H1 (cell line): Measurements from ENCODE around the gene DUSP7. TPM values are rescaled to one million over a fixed set of nuclear protein-coding genes. Genes with fewer than 3 reads are reported as not detected.

Experiments used
- CBX5 ChIP-seq: fragments of 300-800, 300-1000 bp; sonication (generic); IDR thresholded peaks from 2 replicates; pipeline ENCODE4 v1.7.1; 2016; ENCODE audit warnings: antibody characterized with exemption, low read length, low read depth
- GTF2F1 ChIP-seq: IDR thresholded peaks from 2 replicates; pipeline ENCODE4 v1.6.1; 2012; ENCODE audit warnings: low read depth, low read length, improper control_type of control experiment, borderline replicate concordance
- NRF1 ChIP-seq: IDR thresholded peaks from 2 replicates; pipeline ENCODE4 v1.6.1; 2011; ENCODE audit warnings: mild to moderate bottlenecking, low read depth, low read length, improper control_type of control experiment
- RXRA ChIP-seq: IDR thresholded peaks from 2 replicates; pipeline ENCODE4 v1.6.1; 2011; ENCODE audit warnings: low read depth, mild to moderate bottlenecking, low read length, moderate library complexity; ENCODE audit not compliant: insufficient read depth
- SIRT6 ChIP-seq: IDR thresholded peaks from one replicate; pipeline ENCODE4 v1.7.1; 2012; ENCODE audit warnings: low read length, inconsistent platforms
- SRF ChIP-seq: IDR thresholded peaks from 2 replicates; pipeline ENCODE4 v1.6.1; 2011; ENCODE audit warnings: mild to moderate bottlenecking, low read depth, low read length, moderate library complexity
- ZNF274 ChIP-seq: IDR thresholded peaks from 2 replicates; pipeline ENCODE4 v1.7.0; 2012; ENCODE audit warnings: low read length, borderline replicate concordance; ENCODE audit errors: extremely low read depth
- polyA plus RNA-seq, 7 experiments: library from polyadenylated mRNA; depleted of rRNA in 3 of 7; stranded (reverse) in 5 of 7; unstranded in 2 of 7; fragments of >200 nt in 5 of 7; fragments of 200-250 nt in 2 of 7; gene quantifications; 1 replicate in 5 of 7; 2 replicates in 1 of 7; 4 replicates in 1 of 7; pipeline versions ENCODE4 v1.2.1 to v1.2.3, GENCODE V29; 2011 to 2013; ENCODE audit warnings: missing spikeins in 2 of 7, mixed read lengths in 2 of 7
- total RNA-seq: library from RNA; stranded (reverse); fragmentation: NEBNext Ultra II Directional; extraction: Animal tissue kit (Norgen Biotek cat#: 25700); gene quantifications from 2 replicates; pipeline ENCODE4 v1.2.1, GENCODE V29; 2021
- TF ChIP-seq, protein P1 (sequence below): IDR thresholded peaks from 2 replicates; pipeline ENCODE4 v1.6.1; 2011; ENCODE audit warnings: low read length, improper control_type of control experiment

Gene DUSP7
- total and polyA plus RNA-seq, 2 of the 8 experiments (the other 6 are each of a cell fraction or from before 2014, with no cell fraction given) = 19.4 to 24.9 TPM

DNA sequence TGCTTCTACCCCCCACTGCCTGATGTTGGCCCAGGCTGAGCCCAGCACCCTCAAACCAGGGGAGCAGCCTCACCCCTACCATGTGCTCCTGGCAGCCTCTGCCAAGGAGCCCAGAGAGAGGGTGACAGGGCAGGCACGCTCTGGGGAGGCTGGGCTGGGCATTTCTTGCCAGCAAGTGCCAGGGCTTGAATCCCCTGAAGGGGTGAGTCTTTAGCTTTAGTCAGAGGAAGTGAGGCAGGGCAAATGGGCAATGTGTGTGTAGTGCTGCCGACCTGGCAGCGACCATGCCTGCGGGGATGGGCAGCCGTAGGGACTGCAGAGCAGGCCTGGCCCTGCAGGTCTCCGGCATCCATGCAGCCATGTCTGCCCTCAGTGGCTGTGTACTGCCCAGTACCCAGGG, 18.1 kb downstream of the DUSP7 start (continued):
- TF ChIP-seq, protein P1, sequence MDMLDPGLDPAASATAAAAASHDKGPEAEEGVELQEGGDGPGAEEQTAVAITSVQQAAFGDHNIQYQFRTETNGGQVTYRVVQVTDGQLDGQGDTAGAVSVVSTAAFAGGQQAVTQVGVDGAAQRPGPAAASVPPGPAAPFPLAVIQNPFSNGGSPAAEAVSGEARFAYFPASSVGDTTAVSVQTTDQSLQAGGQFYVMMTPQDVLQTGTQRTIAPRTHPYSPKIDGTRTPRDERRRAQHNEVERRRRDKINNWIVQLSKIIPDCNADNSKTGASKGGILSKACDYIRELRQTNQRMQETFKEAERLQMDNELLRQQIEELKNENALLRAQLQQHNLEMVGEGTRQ = no peak
- TF ChIP-seq CBX5 (no peak), SRF (no peak), RXRA (no peak), SIRT6 (no peak), ZNF274 (no peak), NRF1 (no peak), GTF2F1 (no peak)
